K562 (cell line): Measurements from ENCODE around the gene DNAH8. TPM values are rescaled to one million over a fixed set of nuclear protein-coding genes. Genes with fewer than 3 reads are reported as not detected.
A peak's percentile ranks its signal among the peaks of the same experiment; 100 is the strongest.

Experiments
- ATAC-seq: fragments of 200-7000 bp; cut with Tn5 transposase; 3 replicates; pipeline ENCODE4 v1.9.1; 2020; ENCODE audit warnings: moderate library complexity
- BruUV-seq: library from RNA; stranded (reverse); fragments of 400-500 nt; replicated peaks from 2 replicates; lab custom pipeline; 2021; lab: Mats Ljungman, UMichigan
- CTCF ChIA-PET: fragments of 300-600 bp; formaldehyde crosslinking; extraction: SDS; loops from one replicate; lab custom pipeline; 2021; ENCODE audit warnings: low intra/inter-chr PET ratio; lab: Yijun Ruan, JAX
- POLR2A ChIA-PET: fragments of 300-600, 350-650 bp; sonication (Branson Sonifier 250); formaldehyde crosslinking; extraction: SDS; loops from one replicate; lab custom pipeline; 2021; ENCODE audit warnings: antibody characterized with exemption, inconsistent platforms; lab: Yijun Ruan, JAX
- DNase-seq, 4 experiments: peaks; one replicate each; pipeline versions ENCODE4 v3.0.0 to v3.0.0-alpha.2; 2011 to 2018; ENCODE audit warnings: low spot score in 3 of 4, mixed read lengths in 3 of 4; ENCODE audit errors: extremely low read depth in 1 of 4
- FAIRE-seq: peaks from 2 replicates; lab custom pipeline; 2011; peaks lifted over from hg19 to GRCh38; lab: Jason Lieb, UNC
- H2AFZ ChIP-seq: 2 replicates; pipeline ENCODE4 v1.6.0; 2011; ENCODE audit warnings: low read depth, low read length, control low read depth, inconsistent platforms
- H3K27ac ChIP-seq: fragments of 200-600 bp; 3 replicates; pipeline ENCODE4 v1.8.0; 2011; ENCODE audit warnings: low read depth, mild to moderate bottlenecking, control low read depth, inconsistent platforms, low read length, moderate library complexity, mixed read lengths; ENCODE audit errors: extremely low read depth
- H3K27me3 ChIP-seq, 2 experiments: fragments of 300-600 bp in 1 of 2; 2 replicates in 1 of 2; 3 replicates in 1 of 2; pipeline versions ENCODE4 v1.6.0 to v1.8.0; 2011; ENCODE audit warnings: inconsistent platforms in 2 of 2, low read length in 2 of 2, mild to moderate bottlenecking in 1 of 2, mixed read lengths in 1 of 2, moderate library complexity in 1 of 2; ENCODE audit not compliant: control insufficient read depth in 2 of 2, insufficient read depth in 2 of 2
- H3K36me3 ChIP-seq: fragments of 300-600 bp; 3 replicates; pipeline ENCODE4 v1.8.0; 2011; ENCODE audit warnings: mild to moderate bottlenecking, low read length, inconsistent platforms; ENCODE audit not compliant: control insufficient read depth, insufficient read depth
- H3K4me1 ChIP-seq, 2 experiments: fragments of 200-600 bp in 1 of 2; replicated peaks in 1 of 2; 2 replicates in 1 of 2; 3 replicates in 1 of 2; pipeline versions ENCODE4 v1.5.1 to v1.8.0; 2011; ENCODE audit warnings: inconsistent platforms in 2 of 2, low read length in 2 of 2, mild to moderate bottlenecking in 1 of 2, mixed read lengths in 1 of 2, moderate library complexity in 1 of 2; ENCODE audit not compliant: control insufficient read depth in 2 of 2, insufficient read depth in 2 of 2
- H3K4me2 ChIP-seq: 2 replicates; pipeline ENCODE4 v1.6.1; 2011; ENCODE audit warnings: low read length, control low read depth, inconsistent platforms, mixed read lengths; ENCODE audit not compliant: insufficient read depth
- H3K4me3 ChIP-seq: fragments of 200-600 bp; sonication (generic), shearing (Covaris generic); 2 replicates; pipeline ENCODE4 v1.5.1; 2016; ENCODE audit warnings: control low read depth, inconsistent platforms
- H3K79me2 ChIP-seq: fragments of 200-600 bp; 3 replicates; pipeline ENCODE4 v1.8.0; 2011; ENCODE audit warnings: low read length, inconsistent platforms; ENCODE audit not compliant: control insufficient read depth, insufficient read depth
- H3K9ac ChIP-seq, 2 experiments: 2 replicates each; pipeline versions ENCODE4 v1.6.0 to v1.6.1; 2011; ENCODE audit warnings: low read depth in 2 of 2, low read length in 2 of 2, control low read depth in 1 of 2, inconsistent platforms in 1 of 2, mild to moderate bottlenecking in 1 of 2, mixed read lengths in 1 of 2; ENCODE audit not compliant: insufficient read depth in 1 of 2
- H3K9me1 ChIP-seq: one replicate; pipeline ENCODE4 v1.6.0; 2011; ENCODE audit warnings: inconsistent platforms, mild to moderate bottlenecking, low read length, moderate library complexity; ENCODE audit not compliant: control insufficient read depth, insufficient read depth
- H3K9me3 ChIP-seq: replicated peaks from 2 replicates; pipeline ENCODE4 v1.5.1; 2011; ENCODE audit warnings: low read depth, low read length, inconsistent platforms; ENCODE audit not compliant: control insufficient read depth, insufficient read depth
- H4K20me1 ChIP-seq: replicated peaks from 2 replicates; pipeline ENCODE4 v1.6.1; 2011; ENCODE audit warnings: low read length, inconsistent platforms, mixed read lengths; ENCODE audit not compliant: control insufficient read depth, insufficient read depth
- BDP1 ChIP-seq: IDR thresholded peaks from 3 replicates; pipeline ENCODE4 v1.6.1; 2011; ENCODE audit not compliant: insufficient read length, insufficient read depth
- whole genome bisulfite sequencing: fragments of 100-300 bp; shearing (Covaris generic); methylation state at CpG from one replicate; pipeline ENCODE4 v1.1.6; 2016; ENCODE audit warnings: low coverage, mixed read lengths; ENCODE audit not compliant: insufficient coverage; ENCODE audit errors: missing lambda C conversion rate; 5-methylcytosine and 5-hydroxymethylcytosine counted together
- in situ Hi-C: fragments of 300-500 bp; cut with MboI; formaldehyde crosslinking; loops from 4 replicates; pipeline ENCODE4 v1.15.0; 2018; ENCODE audit warnings: inconsistent platforms, mixed read lengths
- intact Hi-C: fragments of 100-400 bp; cut with micrococcal nuclease; formaldehyde crosslinking; loops from 2 replicates; pipeline ENCODE4 v1.14.2; 2022
- polyA plus RNA-seq, 8 experiments: library from polyadenylated mRNA; depleted of rRNA in 4 of 8; stranded (reverse) in 5 of 8; unstranded in 3 of 8; fragments of >200 nt; fragmentation: Nextera tagmentation in 2 of 8; fragmentation: Illumina TruSeq in 1 of 8; extraction: Ambion mirVana in 2 of 8; extraction: Trizol in 1 of 8; gene quantifications; 2 replicates each; pipeline versions ENCODE4 v1.2.1 to v1.2.3, GENCODE V29; 2011 to 2014; ENCODE audit warnings: inconsistent platforms in 1 of 8, missing spikeins in 1 of 8
- total RNA-seq, 7 experiments: library from RNA; depleted of rRNA in 6 of 7; stranded (reverse); fragments of >200 nt in 6 of 7; fragmentation: Illumina TruSeq in 2 of 7; extraction: Trizol in 2 of 7; gene quantifications; 2 replicates each; pipeline versions ENCODE4 v1.2.1 to v1.2.3, GENCODE V29; 2011 to 2021; ENCODE audit warnings: low replicate concordance in 1 of 7
- TF ChIP-seq, protein P1 (sequence below), 3 experiments: IDR thresholded peaks in 2 of 3; conservative IDR thresholded peaks in 1 of 3; 2 replicates each; pipeline ENCODE4 v1.5.1; 2011 to 2012; ENCODE audit warnings: low read length in 3 of 3, mild to moderate bottlenecking in 3 of 3, control low read depth in 2 of 3, improper control_type of control experiment in 1 of 3, inconsistent platforms in 1 of 3, low read depth in 1 of 3, mixed read lengths in 1 of 3, moderate library complexity in 1 of 3; ENCODE audit not compliant: insufficient read depth in 2 of 3
- TF ChIP-seq, protein P2 (sequence below): sonication (generic); IDR thresholded peaks from 2 replicates; pipeline ENCODE4 v1.6.1; 2016

The DNAH8 gene
- total and polyA plus RNA-seq, 9 of the 15 experiments (the other 6 are each of a cell fraction or from before 2014, with no cell fraction given) = 1.2 to 4.2 (median 2.9) TPM

DNA sequence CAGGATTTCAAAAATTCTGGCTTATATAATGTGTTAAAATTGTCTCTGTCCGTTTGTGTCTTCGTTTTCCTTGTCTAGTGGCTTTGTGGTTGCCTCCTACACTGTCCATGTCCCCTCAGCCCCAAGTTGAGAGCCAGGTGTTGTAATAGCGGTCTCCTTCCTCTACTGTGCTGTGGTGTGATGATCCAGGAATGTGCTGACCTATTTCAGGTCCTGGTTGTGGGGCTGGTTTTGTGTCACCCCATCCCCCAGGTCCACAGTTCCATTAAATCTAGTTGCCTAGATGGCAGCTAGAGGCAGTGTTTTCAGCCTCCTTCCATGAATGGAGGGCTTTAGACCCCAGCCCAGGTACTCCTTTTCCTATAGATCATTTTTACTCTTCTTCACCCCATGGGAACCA is 128.7 kb downstream of the DNAH8 start:
- no peak overlapping the region for H3K27ac ChIP-seq
- in situ Hi-C loops = no loop called here
- FAIRE-seq = no peak
- BruUV-seq = no TSS peak
- CTCF ChIA-PET = no interaction called here
- no peaks in the 10 kb centered on the region for H3K9me3 ChIP-seq
- no peaks in the 10 kb centered on the region for H4K20me1 ChIP-seq
- H3K4me1 ChIP-seq = no peaks in the 10 kb centered on the region
- no peaks in the 10 kb centered on the region for H3K27me3 ChIP-seq
- H2AFZ ChIP-seq = no peak overlapping the region
- no peak overlapping the region for H3K4me3 ChIP-seq
- WGBS = 24% methylated on average over 3 of the region's 3 CpGs
- H3K4me2 ChIP-seq = no peak overlapping the region
- no peak for TF ChIP-seq BDP1
- TF ChIP-seq, protein P1, sequence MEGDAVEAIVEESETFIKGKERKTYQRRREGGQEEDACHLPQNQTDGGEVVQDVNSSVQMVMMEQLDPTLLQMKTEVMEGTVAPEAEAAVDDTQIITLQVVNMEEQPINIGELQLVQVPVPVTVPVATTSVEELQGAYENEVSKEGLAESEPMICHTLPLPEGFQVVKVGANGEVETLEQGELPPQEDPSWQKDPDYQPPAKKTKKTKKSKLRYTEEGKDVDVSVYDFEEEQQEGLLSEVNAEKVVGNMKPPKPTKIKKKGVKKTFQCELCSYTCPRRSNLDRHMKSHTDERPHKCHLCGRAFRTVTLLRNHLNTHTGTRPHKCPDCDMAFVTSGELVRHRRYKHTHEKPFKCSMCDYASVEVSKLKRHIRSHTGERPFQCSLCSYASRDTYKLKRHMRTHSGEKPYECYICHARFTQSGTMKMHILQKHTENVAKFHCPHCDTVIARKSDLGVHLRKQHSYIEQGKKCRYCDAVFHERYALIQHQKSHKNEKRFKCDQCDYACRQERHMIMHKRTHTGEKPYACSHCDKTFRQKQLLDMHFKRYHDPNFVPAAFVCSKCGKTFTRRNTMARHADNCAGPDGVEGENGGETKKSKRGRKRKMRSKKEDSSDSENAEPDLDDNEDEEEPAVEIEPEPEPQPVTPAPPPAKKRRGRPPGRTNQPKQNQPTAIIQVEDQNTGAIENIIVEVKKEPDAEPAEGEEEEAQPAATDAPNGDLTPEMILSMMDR (IDR thresholded peaks at IDR 0.05 in 2 of 3, conservative IDR thresholded peaks at IDR 0.05 in 1 of 3; ENCODE audit: insufficient read depth in 2 of 3, low read depth in 1 of 3, low read length in 3 of 3) = peak in 1 of 3 experiments; percentile 15; a peak in 1 of 6 replicates
- TF ChIP-seq, protein P2, sequence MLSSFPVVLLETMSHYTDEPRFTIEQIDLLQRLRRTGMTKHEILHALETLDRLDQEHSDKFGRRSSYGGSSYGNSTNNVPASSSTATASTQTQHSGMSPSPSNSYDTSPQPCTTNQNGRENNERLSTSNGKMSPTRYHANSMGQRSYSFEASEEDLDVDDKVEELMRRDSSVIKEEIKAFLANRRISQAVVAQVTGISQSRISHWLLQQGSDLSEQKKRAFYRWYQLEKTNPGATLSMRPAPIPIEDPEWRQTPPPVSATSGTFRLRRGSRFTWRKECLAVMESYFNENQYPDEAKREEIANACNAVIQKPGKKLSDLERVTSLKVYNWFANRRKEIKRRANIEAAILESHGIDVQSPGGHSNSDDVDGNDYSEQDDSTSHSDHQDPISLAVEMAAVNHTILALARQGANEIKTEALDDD = no peak
- intact Hi-C loops = no loop called here
- POLR2A ChIA-PET = no interaction called here
- H3K79me2 ChIP-seq = no peaks in the 10 kb centered on the region
- no peaks in the 10 kb centered on the region for H3K9me1 ChIP-seq
- no peaks in the 10 kb centered on the region for H3K36me3 ChIP-seq
- peak; percentile 32; the same call in 1 of the 3 replicates for ATAC-seq
- DNase-seq = no peak
- H3K9ac ChIP-seq = no peak overlapping the region
